HG03378 (cell line): ENCODE data around the gene HCFC1.

Source experiments
- ATAC-seq: cut with Tn5 transposase; IDR thresholded peaks from one replicate; pipeline ENCODE4 v1.9.1; 2021; ENCODE audit warnings: mild to moderate bottlenecking, moderate library complexity; ENCODE audit not compliant: unreplicated experiment

Gene HCFC1

DNA sequence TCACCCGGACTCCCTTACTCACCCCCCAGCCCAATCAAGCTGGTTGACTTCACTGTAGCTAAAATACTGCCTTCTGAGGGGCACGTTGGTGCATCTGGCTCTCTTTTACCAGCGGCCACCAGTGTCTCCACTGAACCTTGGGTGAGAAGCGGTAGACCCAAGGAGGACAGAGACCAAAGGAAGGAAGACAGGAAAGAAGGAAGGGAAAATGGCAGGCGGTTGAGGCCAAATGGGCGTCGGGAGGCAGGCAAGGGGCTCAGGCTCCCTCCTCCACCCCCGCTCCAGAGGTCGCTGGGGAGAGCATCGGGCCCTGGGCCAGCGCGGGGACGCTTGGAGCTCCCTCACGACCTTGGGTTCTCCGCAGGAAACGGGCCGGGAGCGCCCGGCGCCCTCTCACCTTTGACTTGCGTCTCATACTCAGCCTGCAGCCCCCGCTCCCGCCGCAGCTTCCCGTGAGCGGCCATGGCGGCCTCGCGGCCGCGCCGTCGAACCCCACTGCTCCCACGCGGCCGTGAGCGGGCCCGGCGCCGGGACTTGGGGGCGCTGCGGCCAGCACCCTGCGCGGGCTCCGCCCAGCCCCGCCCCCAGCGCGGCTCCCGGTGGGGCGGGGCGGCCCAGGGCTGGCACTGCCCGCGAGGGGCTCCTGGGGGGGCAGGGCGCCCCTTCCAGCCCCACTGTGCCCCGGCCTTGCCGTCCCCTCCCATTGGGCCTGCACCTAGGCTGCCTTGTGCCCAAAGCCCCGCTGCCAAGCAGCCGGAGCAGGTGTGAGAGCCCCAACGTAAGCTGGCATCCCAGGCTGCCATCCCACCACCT lies 45.7 kb downstream of the HCFC1 start, which contains the start of gene ARHGAP4:
Gene ARHGAP4, minus strand, starts transcription at position 526 of the 813 bp plus-strand sequence. Its CDS starts 62 bp downstream, at position 464.
- ATAC-seq = no peak

DNA sequence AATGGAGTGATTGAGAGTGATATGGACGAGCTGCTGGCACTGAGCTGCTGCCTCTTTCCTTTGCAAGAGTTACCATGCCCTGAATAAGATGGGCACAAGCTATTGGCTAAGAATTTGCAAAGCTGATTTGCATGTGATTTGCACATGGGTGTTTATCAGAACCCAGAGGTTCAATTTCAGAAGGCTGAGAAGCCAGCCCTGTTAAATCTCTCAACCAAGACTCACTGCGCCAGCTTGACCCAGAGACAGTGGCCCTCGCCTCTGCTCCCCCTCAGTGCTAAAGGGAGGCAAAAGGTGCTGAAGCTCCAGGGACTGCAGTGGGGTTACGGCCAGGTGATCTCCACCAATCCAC lies 46.3 kb downstream of the HCFC1 start:
- no peak for ATAC-seq

- no peak for ATAC-seq
Observed at GRCh38 chrX:153924149-153924861, 47.3 kb downstream of the HCFC1 start.

DNA sequence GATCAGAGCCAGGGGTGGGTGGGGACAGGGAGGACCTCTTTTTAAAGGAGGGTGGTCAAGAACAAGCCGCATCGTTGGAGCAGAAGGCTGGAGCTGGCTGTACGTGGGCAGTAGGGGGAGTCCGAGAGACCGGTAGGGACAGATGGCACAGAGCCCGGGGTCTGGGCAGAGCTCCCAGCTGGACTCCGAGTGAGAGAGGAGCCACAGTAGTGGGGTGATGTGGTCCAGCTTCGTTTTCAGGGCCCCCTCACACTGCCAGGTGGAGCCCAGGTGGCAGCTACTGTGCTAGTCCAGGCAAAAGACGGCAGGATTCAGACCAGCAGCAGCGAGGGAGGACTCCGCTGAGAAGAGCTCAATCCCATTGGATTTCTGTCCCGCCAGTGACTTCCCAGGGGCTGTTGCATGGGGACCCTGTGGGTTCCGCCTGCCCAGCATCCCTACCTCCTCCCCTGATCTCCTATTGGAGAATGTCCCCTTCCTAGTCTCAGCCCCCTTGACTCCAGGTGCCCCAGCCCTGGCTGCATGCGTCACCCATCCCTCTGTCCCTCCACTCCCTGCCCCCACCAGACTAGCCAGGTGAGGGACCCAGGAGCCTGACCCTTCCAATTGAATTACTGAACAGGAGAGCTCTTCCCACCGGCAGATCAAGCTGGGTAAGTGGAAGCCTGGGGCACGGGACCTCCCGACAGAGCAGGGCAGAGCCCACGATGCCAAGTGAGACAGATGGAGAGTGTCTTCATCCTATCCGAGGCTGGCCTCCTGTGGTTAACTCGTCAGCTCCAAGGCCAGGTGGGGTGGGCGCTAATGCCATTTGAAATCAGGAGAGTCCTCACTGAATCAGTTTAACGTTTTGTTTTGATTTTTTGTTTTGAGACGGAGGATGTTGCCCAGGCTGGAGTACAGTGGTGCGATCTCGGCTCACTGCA lies 48.4 kb downstream of the HCFC1 start:
- ATAC-seq = no peak

DNA sequence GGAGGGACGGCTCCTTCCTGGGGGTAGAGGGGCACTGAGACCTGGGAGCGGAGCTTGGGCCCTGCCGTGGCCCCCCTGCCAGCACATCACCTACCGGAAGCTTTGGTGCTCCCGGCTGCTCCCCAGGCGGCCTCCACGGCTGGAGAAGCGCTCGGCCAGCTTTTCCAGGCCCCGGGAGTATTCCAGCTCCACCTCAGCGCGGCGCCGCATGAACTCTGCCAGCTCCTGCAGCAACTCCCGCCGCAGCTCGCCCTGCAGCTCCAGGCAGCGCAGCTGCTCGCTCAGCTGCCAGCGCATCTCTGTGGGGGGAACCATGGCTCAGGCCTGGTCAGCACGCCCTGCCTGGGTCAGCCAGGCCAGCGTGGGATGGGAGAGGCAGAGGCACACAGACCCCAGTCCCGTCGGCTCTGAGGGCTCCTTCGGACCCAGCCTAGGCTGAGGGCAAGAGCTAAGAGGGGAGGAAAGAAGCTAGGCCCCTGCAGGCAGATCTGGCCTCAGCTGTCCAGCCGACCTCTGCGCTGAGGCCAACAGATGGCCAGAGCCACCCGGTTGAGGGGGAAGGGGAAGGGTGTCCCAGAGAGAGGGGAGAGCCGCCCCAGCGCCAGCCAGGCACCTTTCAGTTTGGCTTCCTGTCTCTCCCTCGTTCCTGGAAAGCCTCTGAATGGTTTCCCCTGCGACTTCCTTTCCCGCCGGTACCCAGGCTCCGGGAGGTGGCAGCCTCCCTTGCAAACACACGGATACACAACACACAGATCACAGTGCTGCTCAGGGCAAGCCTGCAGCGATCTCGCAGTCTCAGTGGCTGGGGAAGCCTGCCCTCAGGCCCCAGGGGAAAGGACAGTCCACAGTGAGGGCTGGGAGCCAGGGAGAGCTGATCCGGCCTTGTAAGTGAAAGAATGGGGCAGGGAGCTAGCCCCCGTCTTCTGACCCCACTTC lies 49.8 kb downstream of the HCFC1 start:
- ATAC-seq = no peak

DNA sequence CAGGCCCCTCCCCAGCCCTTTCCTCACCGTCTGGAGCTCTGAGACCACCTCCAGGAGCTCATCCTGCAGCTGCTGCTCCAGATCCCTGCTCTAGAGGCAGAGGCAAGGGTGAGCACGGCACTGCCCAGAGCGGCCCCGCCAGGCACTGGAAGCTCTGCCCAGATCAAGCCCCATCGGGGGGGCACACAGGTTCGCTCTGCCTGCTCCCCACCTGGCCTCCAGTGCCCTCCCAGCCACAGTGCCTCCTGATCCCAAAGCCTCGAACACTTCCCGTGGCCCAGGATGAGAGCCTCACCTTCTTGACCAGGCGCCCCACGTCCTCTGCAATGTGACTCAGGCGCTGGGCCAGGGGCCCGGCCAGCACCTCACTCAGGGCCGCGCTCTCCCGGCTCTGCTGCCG lies 50.5 kb downstream of the HCFC1 start:
- ATAC-seq = no peak

- no peak for ATAC-seq
Observed at GRCh38 chrX:153920546-153920945, 51.1 kb downstream of the HCFC1 start.

- ATAC-seq = no peak
Observed at GRCh38 chrX:153919281-153919680, 52.3 kb downstream of the HCFC1 start.

DNA sequence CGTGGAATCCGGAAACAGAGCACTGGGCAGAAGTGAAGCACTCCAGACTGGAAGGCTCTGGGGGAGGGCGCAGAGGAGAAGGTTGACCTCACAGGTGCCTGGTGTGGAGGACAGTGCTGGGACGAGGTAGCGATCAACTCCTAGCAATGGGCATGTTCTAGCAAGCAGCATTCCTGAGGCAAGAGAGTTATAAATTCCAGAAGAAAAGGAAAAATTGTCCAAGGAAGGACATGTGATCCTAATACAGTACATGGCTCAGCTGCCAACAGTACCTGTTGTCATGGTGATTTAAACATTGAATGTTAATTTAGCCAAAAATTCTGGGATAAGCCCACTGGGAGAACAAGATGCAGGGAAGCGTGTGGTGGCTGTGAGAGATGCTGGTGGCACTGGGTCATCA lies 53.7 kb downstream of the HCFC1 start:
- no peak for ATAC-seq

GRCh38 chrX:153913701-153914100 lies 57.9 kb downstream of the HCFC1 start:
- ATAC-seq = no peak

DNA sequence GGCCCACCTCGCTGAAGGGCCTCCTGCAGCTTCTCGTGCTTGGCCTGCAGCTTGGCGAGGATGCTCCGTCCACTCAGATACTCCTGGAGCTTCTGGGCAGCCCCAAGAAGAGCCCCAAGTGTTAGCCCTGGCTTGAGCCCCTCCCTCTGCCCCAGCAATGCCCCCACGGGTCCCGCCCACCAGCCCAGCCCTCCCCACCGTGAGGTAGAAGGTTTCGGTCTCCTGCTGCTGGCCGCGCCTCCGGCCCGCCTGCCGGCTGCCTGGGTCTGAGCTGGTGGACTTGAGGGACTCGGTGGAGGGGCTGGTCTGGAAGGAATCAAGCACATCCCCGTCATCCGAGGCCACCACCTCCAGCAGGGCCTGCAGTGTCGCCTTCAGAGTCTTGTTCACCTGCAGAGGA lies 58.4 kb downstream of the HCFC1 start:
- no peak for ATAC-seq

DNA sequence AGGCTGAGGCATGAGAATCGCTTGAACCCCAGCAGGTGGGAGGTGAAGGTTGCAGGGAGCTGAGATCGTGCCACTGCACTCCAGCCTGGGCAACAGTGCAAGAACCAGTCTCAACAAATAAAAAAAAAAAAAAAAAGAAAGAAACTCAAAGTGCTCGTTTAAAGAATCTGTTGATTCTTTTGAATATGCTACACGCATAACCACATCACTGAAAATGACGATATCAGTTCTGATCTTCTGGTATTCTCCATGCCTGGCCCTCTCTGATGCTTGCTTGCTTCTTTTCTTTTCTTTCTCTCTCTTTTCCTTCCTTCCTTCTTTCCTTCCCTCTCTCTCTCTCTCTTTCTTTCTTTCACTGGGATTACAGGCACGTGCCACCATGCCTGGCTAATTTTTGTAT lies 59.8 kb downstream of the HCFC1 start:
- ATAC-seq = no peak

- ATAC-seq = no peak
Observed at GRCh38 chrX:153910446-153910845, 61.2 kb downstream of the HCFC1 start.

DNA sequence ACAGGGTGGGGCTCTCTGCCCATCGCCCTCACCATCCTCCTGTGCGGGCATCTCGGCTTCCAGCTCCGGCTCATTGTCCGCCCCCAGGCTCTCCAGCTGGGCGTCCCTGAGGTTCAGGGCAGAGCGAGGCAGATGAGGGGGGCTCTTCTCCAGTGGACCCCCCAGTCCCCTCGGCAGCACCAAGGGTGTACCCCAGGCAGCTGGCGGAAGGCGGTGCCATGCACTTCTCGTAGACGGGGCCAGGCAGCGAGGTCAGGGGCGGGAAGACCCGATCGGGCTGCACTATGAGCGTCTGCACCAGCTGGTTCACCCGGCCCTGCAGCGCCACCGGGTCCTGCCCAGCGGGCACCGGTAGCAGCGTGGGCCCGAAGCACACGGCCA lies 61.6 kb downstream of the HCFC1 start:
- no peak for ATAC-seq

GRCh38 chrX:153909024-153909979 lies 62.3 kb downstream of the HCFC1 start:
- no peak for ATAC-seq

DNA sequence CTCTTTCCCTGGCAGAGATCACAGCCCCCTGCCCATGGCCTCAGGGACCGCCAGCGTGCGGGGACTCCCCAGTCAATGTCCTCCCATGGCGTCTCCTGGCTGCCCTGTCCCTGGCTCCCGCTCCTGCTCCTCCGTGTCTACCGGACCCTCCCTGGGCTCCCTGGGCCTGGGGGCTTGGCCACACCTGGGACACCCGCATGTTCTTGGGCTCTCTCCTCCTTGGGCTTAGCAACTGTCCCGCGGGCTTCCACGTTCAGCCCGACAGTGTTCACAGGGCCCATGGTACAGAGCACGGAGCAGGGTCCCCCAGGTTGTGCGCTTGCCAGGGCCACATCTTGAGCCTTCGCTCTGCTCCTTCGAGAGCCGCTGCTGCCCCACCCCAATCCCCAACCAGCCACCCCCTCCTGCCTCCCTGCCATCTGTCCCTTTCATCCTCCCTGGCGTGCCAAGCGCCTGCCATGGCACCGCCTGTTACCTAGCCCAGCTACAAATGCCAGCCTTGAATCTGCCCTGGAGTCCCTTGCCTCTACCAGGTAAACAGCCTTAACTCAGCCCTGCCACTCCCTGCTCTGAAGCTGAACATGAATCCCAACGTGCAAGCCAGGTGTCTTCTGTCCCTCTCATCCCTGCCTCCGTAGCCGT lies 63.3 kb downstream of the HCFC1 start:
- ATAC-seq = no peak

DNA sequence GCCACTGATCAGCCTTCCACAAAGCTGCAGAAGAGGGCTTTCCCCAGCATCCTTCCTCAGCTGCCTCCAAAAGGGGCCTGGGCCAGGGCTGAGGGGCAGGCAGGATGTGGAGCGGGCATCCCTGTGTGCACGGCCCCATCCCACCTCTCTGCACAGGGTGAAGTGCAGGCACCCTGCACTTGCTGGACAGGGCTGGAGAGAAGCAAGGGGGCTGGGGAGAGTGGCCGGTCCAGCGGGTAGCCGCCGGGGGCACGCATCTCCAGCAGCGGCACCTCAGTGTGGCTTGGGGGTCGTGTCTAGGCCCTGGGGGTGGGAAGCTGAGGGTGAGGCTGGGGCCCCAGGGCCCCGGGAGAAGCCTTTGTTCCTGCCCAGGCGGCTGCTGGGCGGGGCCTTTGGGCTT lies 64.2 kb downstream of the HCFC1 start:
- ATAC-seq = no peak

DNA sequence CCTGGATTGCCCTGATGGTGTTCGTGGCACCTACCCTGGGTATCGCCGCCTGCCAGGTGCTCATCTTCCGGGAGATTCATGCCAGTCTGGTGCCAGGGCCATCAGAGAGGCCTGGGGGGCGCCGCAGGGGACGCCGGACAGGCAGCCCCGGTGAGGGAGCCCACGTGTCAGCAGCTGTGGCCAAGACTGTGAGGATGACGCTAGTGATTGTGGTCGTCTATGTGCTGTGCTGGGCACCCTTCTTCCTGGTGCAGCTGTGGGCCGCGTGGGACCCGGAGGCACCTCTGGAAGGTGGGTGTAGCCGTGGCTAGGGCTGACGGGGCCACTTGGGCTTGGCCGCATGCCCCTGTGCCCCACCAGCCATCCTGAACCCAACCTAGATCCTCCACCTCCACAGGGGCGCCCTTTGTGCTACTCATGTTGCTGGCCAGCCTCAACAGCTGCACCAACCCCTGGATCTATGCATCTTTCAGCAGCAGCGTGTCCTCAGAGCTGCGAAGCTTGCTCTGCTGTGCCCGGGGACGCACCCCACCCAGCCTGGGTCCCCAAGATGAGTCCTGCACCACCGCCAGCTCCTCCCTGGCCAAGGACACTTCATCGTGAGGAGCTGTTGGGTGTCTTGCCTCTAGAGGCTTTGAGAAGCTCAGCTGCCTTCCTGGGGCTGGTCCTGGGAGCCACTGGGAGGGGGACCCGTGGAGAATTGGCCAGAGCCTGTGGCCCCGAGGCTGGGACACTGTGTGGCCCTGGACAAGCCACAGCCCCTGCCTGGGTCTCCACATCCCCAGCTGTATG lies 65.3 kb downstream of the HCFC1 start:
- no peak for ATAC-seq
